Activated CD4-positive, CD25-positive, alpha-beta regulatory T cell (primary cell): ENCODE data around the gene SPC24.
"Not testable (repeated sequence)": the region's sequence is repeated elsewhere in the genome, so short reads cannot be mapped to it uniquely, and the experiment has no call there.

Experiments used
- DNase-seq, 4 experiments: peaks; one replicate each; lab custom pipeline; 2025; lab: John Stamatoyannopoulos, UW

SPC24 gene

GRCh38 chr19:11125994-11126685 is 29.4 kb downstream of the SPC24 start:
- peak; percentile 44 to 67 (median 53) for DNase-seq

GRCh38 chr19:11124157-11124556 is 31.4 kb downstream of the SPC24 start:
- not testable (repeated sequence) for DNase-seq

- no peak for DNase-seq
Measured at GRCh38 chr19:11123114-11123513, 32.5 kb downstream of the SPC24 start.

- DNase-seq = not testable (repeated sequence)
Measured at GRCh38 chr19:11121963-11122362, 33.6 kb downstream of the SPC24 start.

DNA sequence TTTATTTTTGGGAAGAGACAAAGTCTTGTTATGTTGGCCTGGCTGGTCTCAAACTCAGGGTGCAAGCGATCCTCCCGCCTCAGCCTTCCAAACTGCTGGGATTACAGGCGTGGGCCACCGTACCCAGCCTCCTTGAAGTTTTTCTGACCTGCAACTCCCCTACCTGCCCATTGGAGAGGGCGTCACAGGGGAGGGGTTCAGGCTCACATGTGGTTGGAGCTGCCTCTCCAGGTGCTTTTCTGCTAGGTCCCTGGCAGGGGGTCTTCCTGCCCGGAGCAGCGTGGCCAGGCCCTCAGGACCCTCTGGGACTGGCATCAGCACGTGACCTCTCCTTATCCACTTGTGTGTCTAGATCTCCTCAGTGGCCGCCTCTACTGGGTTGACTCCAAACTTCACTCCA is 39.1 kb downstream of the SPC24 start:
- DNase-seq = no peak

DNA sequence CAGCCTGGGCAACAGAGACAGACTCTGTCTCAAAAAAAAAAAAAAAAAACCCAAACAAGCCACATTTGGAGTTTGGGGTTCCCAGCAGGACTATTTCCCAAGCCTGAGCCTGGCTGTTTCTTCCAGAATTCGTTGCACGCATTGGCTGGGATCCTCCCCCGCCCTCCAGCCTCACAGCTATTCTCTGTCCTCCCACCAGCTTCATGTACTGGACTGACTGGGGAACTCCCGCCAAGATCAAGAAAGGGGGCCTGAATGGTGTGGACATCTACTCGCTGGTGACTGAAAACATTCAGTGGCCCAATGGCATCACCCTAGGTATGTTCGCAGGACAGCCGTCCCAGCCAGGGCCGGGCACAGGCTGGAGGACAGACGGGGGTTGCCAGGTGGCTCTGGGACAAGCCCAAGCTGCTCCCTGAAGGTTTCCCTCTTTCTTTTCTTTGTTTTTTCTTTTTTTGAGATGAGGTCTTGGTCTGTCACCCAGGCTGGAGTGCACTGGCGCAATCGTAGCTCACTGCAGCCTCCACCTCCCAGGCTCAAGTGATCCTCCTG is 39.6 kb downstream of the SPC24 start:
- no peak for DNase-seq

DNA sequence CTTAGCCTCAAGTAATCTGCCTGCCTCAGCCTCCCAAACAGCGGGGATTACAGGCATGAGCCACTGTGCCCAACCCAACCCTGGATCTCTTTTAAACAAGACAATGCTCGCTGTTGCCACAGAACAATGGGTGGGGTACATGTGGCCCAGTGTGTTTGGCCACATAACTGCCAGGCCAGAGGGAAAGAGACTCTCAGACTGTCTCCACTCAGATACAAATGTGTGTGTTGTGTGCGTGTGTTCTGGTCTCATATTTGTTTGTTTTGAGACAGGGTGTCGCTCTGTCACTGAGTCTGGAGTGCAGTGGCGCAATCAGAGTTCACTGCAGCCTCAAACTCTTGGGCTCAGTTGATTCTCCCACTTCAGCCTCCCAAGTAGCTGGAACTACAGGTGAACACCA is 40.5 kb downstream of the SPC24 start:
- no peak for DNase-seq

- no peak for DNase-seq
Measured at GRCh38 chr19:11113140-11113708, 42.4 kb downstream of the SPC24 start.

GRCh38 chr19:11111771-11112144 is 43.8 kb downstream of the SPC24 start:
- no peak for DNase-seq

DNA sequence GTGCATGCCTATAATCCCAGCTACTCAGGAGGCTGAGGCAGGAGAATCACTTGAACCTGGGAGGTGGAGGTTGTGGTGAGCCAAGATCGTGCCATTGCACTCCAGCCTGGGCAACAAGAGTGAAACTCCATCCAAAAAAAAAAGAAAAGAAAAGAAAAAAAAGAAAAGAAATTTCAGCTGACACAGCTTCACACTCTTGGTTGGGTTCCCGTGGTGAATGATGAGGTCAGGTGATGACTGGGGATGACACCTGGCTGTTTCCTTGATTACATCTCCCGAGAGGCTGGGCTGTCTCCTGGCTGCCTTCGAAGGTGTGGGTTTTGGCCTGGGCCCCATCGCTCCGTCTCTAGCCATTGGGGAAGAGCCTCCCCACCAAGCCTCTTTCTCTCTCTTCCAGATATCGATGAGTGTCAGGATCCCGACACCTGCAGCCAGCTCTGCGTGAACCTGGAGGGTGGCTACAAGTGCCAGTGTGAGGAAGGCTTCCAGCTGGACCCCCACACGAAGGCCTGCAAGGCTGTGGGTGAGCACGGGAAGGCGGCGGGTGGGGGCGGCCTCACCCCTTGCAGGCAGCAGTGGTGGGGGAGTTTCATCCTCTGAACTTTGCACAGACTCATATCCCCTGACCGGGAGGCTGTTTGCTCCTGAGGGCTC is 44.3 kb downstream of the SPC24 start:
- no peak for DNase-seq

GRCh38 chr19:11108746-11109145 is 46.8 kb downstream of the SPC24 start:
- no peak for DNase-seq

GRCh38 chr19:11106477-11106876 is 49.1 kb downstream of the SPC24 start:
- DNase-seq = no peak

DNA sequence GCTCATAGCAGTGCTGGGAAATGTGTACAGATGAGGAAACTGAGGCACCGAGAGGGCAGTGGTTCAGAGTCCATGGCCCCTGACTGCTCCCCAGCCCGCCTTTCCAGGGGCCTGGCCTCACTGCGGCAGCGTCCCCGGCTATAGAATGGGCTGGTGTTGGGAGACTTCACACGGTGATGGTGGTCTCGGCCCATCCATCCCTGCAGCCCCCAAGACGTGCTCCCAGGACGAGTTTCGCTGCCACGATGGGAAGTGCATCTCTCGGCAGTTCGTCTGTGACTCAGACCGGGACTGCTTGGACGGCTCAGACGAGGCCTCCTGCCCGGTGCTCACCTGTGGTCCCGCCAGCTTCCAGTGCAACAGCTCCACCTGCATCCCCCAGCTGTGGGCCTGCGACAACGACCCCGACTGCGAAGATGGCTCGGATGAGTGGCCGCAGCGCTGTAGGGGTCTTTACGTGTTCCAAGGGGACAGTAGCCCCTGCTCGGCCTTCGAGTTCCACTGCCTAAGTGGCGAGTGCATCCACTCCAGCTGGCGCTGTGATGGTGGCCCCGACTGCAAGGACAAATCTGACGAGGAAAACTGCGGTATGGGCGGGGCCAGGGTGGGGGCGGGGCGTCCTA is 50.5 kb downstream of the SPC24 start:
- no peak for DNase-seq

DNA sequence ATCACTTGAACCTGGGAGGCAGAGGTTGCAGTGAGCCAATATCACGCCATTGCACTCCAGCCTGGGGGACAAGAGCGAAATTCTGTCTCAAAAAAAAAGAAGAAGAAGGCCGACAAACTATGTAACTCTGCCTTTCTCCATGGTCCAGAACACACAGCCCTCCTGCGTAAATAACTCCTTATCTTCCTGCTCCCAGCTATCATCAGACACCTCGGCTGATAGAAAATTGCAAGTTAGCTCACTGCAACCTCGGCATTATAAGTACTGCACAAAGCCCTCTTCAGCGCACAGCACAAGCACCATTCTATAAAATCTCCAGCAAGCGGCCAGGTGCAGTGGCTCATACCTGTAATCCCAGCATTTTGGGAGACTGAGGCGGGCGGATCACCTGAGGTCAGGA is 51.9 kb downstream of the SPC24 start:
- not testable (repeated sequence) for DNase-seq

- DNase-seq = no peak
Measured at GRCh38 chr19:11102944-11103343, 52.6 kb downstream of the SPC24 start.

- DNase-seq = no peak
Measured at GRCh38 chr19:11101057-11101456, 54.5 kb downstream of the SPC24 start.

- DNase-seq = no peak
Measured at GRCh38 chr19:11100049-11100448, 55.5 kb downstream of the SPC24 start.

DNA sequence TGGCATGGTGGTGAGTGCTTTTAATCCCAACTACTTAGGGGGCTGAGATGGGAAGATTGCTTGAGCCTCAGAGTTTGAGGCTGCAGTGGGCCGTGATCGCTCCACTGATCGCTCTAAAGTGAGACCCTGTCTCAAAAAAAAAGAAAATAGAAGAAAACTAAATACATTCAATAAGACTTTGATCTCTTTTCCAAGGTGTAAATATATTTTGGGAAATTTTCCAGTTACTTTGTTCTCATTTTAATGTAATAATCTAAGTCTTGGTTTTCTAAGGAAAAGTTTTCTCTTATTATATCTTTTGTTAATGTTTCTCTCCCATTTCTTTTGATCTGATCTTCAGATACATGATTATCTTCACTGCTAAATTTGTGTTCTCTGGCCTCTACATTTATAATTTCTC is 56.7 kb downstream of the SPC24 start:
- no peak for DNase-seq

GRCh38 chr19:11098327-11098726 is 57.3 kb downstream of the SPC24 start:
- DNase-seq = no peak

GRCh38 chr19:11097367-11097766 is 58.2 kb downstream of the SPC24 start:
- not testable (repeated sequence) for DNase-seq

DNA sequence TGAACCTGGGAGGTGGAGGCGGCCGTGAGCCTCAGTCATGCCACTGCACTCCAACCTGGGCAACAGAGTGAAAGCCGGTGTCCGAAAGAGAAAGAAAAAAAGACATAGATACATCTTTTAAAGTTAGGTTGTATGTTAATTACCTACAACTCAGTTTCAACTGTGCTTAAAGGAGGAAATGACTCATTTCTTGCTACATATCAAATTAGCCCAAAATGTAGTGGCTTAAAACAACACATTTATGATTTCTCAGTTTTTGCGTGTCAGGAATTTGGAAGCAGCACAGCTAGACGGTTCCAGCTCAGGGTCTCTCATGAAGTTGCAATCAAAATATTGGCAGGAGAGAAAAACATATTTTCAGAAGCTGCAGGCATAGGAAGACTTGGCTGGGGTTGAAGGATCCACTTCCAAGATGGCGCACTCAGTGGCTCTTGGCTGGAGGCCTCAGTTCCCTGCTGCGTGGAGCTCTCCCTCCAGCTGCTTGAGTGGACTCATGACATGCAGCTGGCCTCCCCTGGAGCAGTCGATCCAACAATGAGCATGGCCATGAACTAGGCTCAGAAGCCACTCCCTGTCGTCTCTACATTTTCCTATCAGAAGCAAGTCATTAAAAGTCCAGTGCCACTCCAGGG is 59.3 kb downstream of the SPC24 start:
- DNase-seq = no peak
